Bronchial epithelial cell (primary cell): ENCODE results near the gene PCNX2. TPM values are rescaled to one million over a fixed set of nuclear protein-coding genes. Genes with fewer than 3 reads are reported as not detected.

Source experiments
- DNase-seq: peaks from one replicate; pipeline ENCODE4 v3.0.0-alpha.2; 2010; ENCODE audit warnings: low read depth
- FAIRE-seq: peaks from 2 replicates; lab custom pipeline; 2011; peaks lifted over from hg19 to GRCh38; lab: Jason Lieb, UNC
- H3K27me3 ChIP-seq: 2 replicates; pipeline ENCODE4 v1.5.1; 2011; ENCODE audit warnings: low read length; ENCODE audit not compliant: control insufficient read depth, insufficient read depth
- H3K36me3 ChIP-seq: 2 replicates; pipeline ENCODE4 v1.5.1; 2011; ENCODE audit warnings: low read length; ENCODE audit not compliant: control insufficient read depth, insufficient read depth
- H3K4me3 ChIP-seq: 2 replicates; pipeline ENCODE4 v1.5.1; 2011; ENCODE audit warnings: mild to moderate bottlenecking, low read depth, low read length, control low read depth
- CTCF ChIP-seq: IDR thresholded peaks from 2 replicates; pipeline ENCODE4 v1.5.1; 2011; ENCODE audit warnings: mild to moderate bottlenecking, moderate library complexity, low read length, control low read depth, inconsistent platforms; ENCODE audit not compliant: insufficient read depth, severe bottlenecking
- total RNA-seq: library from RNA; depleted of rRNA; stranded (reverse); fragments of >200 nt; gene quantifications from 2 replicates; pipeline ENCODE4 v1.2.1, GENCODE V29; 2014

The PCNX2 gene
- total RNA-seq, 1 donor from 2014 or later = 30.3 TPM

- H3K4me3 ChIP-seq = no peak overlapping the region
- no peaks in the 10 kb centered on the region for H3K36me3 ChIP-seq
- no peaks in the 10 kb centered on the region for H3K27me3 ChIP-seq
- TF ChIP-seq CTCF = no peak
- FAIRE-seq = no peak
- DNase-seq = no peak
Observed at GRCh38 chr1:233144434-233144833, 151.1 kb downstream of the PCNX2 start.

- FAIRE-seq (no peak), DNase-seq (no peak)
- Histone ChIP-seq H3K36me3 (no peaks in the 10 kb centered on the region), H3K4me3 (no peak overlapping the region), H3K27me3 (no peaks in the 10 kb centered on the region)
- no peak for TF ChIP-seq CTCF
Observed at GRCh38 chr1:233143241-233143640, 152.3 kb downstream of the PCNX2 start.

DNA sequence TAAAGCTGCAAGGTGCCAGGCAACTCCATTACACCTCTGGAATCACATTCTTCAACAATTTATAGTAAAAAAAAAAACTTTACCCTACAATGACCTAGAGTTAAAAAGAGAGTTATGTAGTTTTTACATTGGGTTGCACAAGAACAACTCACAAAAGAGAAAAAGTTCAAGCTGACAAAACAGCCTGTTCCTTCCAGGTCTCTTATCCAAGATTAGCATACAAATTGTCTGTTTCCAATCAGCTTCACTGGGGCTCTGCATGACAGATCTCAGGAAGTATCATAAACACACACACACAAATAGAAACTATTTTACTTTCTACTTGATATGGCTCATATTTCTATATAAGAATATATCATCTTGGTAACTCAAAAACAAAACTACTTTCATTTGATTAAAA, 154.6 kb downstream of the PCNX2 start:
- no peak for TF ChIP-seq CTCF
- DNase-seq (no peak), FAIRE-seq (no peak)
- Histone ChIP-seq H3K36me3 (no peaks in the 10 kb centered on the region), H3K4me3 (no peak overlapping the region), H3K27me3 (no peaks in the 10 kb centered on the region)

- TF ChIP-seq CTCF = no peak
- H3K36me3 ChIP-seq = no peaks in the 10 kb centered on the region
- DNase-seq (no peak), FAIRE-seq (no peak)
- H3K27me3 ChIP-seq = no peaks in the 10 kb centered on the region
- no peak overlapping the region for H3K4me3 ChIP-seq
Observed at GRCh38 chr1:233140499-233140898, 155.0 kb downstream of the PCNX2 start.

GRCh38 chr1:233138788-233139585, 156.5 kb downstream of the PCNX2 start:
- Histone ChIP-seq H3K27me3 (no peaks in the 10 kb centered on the region), H3K4me3 (no peak overlapping the region), H3K36me3 (no peaks in the 10 kb centered on the region)
- FAIRE-seq (no peak), DNase-seq (no peak)
- no peak for TF ChIP-seq CTCF

- Histone ChIP-seq H3K4me3 (no peak overlapping the region), H3K36me3 (peaks cover 3% of the 10 kb centered on the region), H3K27me3 (no peaks in the 10 kb centered on the region)
- DNase-seq = peak; percentile 72
- no peak for TF ChIP-seq CTCF
- no peak for FAIRE-seq
Observed at GRCh38 chr1:233135833-233136232, 159.7 kb downstream of the PCNX2 start.
